ENCODE data around the gene P2RY2. TPM values are rescaled to one million over a fixed set of nuclear protein-coding genes. Genes with fewer than 3 reads are reported as not detected.

P2RY2 gene
- total RNA-seq, 1 experiment from 2014 or later = 2.9 TPM

DNA sequence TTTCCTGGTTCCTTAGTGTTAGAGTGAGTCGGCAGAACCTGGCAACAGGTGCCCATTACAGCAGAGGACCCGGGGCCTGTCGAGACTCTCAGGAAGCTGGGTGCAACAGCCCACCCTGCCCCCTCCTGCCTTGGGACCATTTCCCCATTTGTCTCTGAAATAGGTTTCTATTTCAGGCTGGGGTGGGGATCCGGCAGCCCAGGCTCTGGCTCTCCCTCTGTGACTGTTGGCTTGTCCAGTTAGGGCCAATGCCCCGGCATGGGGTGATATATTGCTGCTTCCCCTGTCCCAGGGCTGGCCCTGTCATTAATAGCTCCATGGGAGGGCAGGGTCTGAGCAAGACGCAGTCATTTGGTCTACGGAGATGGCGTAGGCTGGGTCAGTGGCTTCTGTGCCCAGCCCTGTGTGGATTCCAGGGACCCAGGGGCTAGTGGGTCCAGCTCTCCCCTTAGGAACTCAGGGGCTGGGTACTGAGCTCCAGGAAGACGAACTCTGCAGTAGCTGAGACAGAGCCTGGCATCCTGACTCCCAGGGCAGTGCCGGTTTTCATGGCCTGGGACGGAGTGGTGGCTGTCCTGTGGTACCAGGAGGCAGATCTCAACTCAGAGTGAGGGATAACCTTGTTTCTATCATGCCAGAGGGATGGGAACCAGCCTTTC lies 56.8 kb downstream of the P2RY2 start:
- H3K27me3 ChIP-seq (ENCODE audit: insufficient read depth, low read length) = no peaks in the 10 kb centered on the region
- H3K79me2 ChIP-seq (ENCODE audit: insufficient read depth, low read length) = no peaks in the 10 kb centered on the region
- no peak for ATAC-seq
- H3K36me3 ChIP-seq (ENCODE audit: control insufficient read depth in 1 of 2, insufficient read depth in 2 of 2, low read length in 2 of 2) = no peaks in the 10 kb centered on the region
- no TSS peak for BruUV-seq (replicated peaks)
- DNase-seq (ENCODE audit: low read depth, low spot score) = no peak
- H3K9me3 ChIP-seq (ENCODE audit: control insufficient read depth in 1 of 2, insufficient read depth in 1 of 2, low read depth in 1 of 2, low read length in 2 of 2) = no peaks in the 10 kb centered on the region
- H3K4me3 ChIP-seq (replicated peaks in 1 of 2; ENCODE audit: low read depth in 1 of 2, low read length in 2 of 2) = no peak overlapping the region
- ChIA-PET POLR2A (no interaction called here), CTCF (interaction anchor here (1.2 kb wide), 1 partner anchor 14 kb away, joined by 8 read pairs; no protein-coding TSS in a partner anchor), RAD21 (ENCODE audit: low non-redundant PET in 1 of 2, low total read pairs in 2 of 2, uncharacterized antibody in 2 of 2, unreplicated experiment in 2 of 2) (no interaction called here)
- intact Hi-C loops (cut with micrococcal nuclease) = no loop called here
- no peak for TF ChIP-seq ATF3 (IDR thresholded peaks at IDR 0.05)
- no peak for TF ChIP-seq ZNF274 (IDR thresholded peaks at IDR 0.05; ENCODE audit: low read depth, low read length)
- no peak for TF ChIP-seq YY1 (IDR thresholded peaks at IDR 0.05; ENCODE audit: extremely low read depth, insufficient replicate concordance, low read depth, low read length)
- TF ChIP-seq EZH2 (IDR thresholded peaks at IDR 0.05) = no peak
- no peak overlapping the region for H3K4me2 ChIP-seq (ENCODE audit: low read length)
- no peak overlapping the region for H3K9ac ChIP-seq (ENCODE audit: low read length)
- peaks cover 0 to 9% of the 10 kb centered on the region in 2 experiments; a peak in 2 of 4 replicates for H3K4me1 ChIP-seq (ENCODE audit: control insufficient read depth in 1 of 2, insufficient read depth in 2 of 2, low read length in 2 of 2)
- H3K27ac ChIP-seq (ENCODE audit: low read depth, low read length) = no peak overlapping the region
- H4K20me1 ChIP-seq (ENCODE audit: insufficient read depth) = no peaks in the 10 kb centered on the region
- no peak overlapping the region for H2AFZ ChIP-seq (ENCODE audit: low read depth, low read length, poor library complexity, severe bottlenecking)
- H3K9me2 ChIP-seq (ENCODE audit: insufficient read depth) = no peaks in the 10 kb centered on the region

- TF ChIP-seq JUND (IDR thresholded peaks at IDR 0.05) (no peak), CBX3 (IDR thresholded peaks at IDR 0.05; ENCODE audit: low read depth) (no peak), FOSL1 (IDR thresholded peaks at IDR 0.05; ENCODE audit: low read depth) (no peak), TCF7L2 (IDR thresholded peaks at IDR 0.05; ENCODE audit: borderline replicate concordance, extremely low read depth, insufficient read depth, insufficient read length) (no peak), SRF (IDR thresholded peaks at IDR 0.05; ENCODE audit: low read depth) (no peak), EZH2 (IDR thresholded peaks at IDR 0.05) (no peak), ELF1 (IDR thresholded peaks at IDR 0.05; ENCODE audit: borderline replicate concordance, low read depth) (no peak), RAD21 (IDR thresholded peaks at IDR 0.05; ENCODE audit: low read depth) (no peak), POLR2A (IDR thresholded peaks at IDR 0.05; ENCODE audit: borderline replicate concordance, extremely low read depth, insufficient read depth, insufficient read length) (no peak), CEBPB (IDR thresholded peaks at IDR 0.05; ENCODE audit: low read depth) (no peak), ZNF274 (IDR thresholded peaks at IDR 0.05; ENCODE audit: low read depth, low read length) (no peak), EZH2phosphoT487 (IDR thresholded peaks at IDR 0.05; ENCODE audit: borderline replicate concordance) (no peak), MAX (IDR thresholded peaks at IDR 0.05) (no peak), REST (IDR thresholded peaks at IDR 0.05; ENCODE audit: low read depth) (no peak), EGR1 (IDR thresholded peaks at IDR 0.05; ENCODE audit: low read depth) (no peak), ZFX (IDR thresholded peaks at IDR 0.05) (no peak), YY1 (IDR thresholded peaks at IDR 0.05; ENCODE audit: extremely low read depth, insufficient replicate concordance, low read depth, low read length) (no peak)
- Histone ChIP-seq H4K20me1 (ENCODE audit: insufficient read depth) (no peaks in the 10 kb centered on the region), H3K9me2 (ENCODE audit: insufficient read depth) (no peaks in the 10 kb centered on the region), H3K9me3 (ENCODE audit: control insufficient read depth in 1 of 2, insufficient read depth in 1 of 2, low read depth in 1 of 2, low read length in 2 of 2) (no peaks in the 10 kb centered on the region), H3K9ac (ENCODE audit: low read length) (no peak overlapping the region), H3K27ac (ENCODE audit: low read depth, low read length) (no peak overlapping the region), H3K4me2 (ENCODE audit: low read length) (no peak overlapping the region), H3K36me3 (ENCODE audit: control insufficient read depth in 1 of 2, insufficient read depth in 2 of 2, low read length in 2 of 2) (no peaks in the 10 kb centered on the region), H3K79me2 (ENCODE audit: insufficient read depth, low read length) (no peaks in the 10 kb centered on the region), H2AFZ (ENCODE audit: low read depth, low read length, poor library complexity, severe bottlenecking) (no peak overlapping the region), H3K27me3 (ENCODE audit: insufficient read depth, low read length) (no peaks in the 10 kb centered on the region), H3K4me1 (ENCODE audit: control insufficient read depth in 1 of 2, insufficient read depth in 2 of 2, low read length in 2 of 2) (peaks cover 0 to 9% of the 10 kb centered on the region in 2 experiments; a peak in 2 of 4 replicates), H3K4me3 (replicated peaks in 1 of 2; ENCODE audit: low read depth in 1 of 2, low read length in 2 of 2) (no peak overlapping the region)
- BruUV-seq (replicated peaks) = no TSS peak
- intact Hi-C loops (cut with micrococcal nuclease) = no loop called here
- ChIA-PET CTCF (no interaction called here), POLR2A (no interaction called here), RAD21 (ENCODE audit: low non-redundant PET in 1 of 2, low total read pairs in 2 of 2, uncharacterized antibody in 2 of 2, unreplicated experiment in 2 of 2) (no interaction called here)
- ATAC-seq (no peak), DNase-seq (ENCODE audit: low read depth, low spot score) (no peak)
Observed at GRCh38 chr11:73275381-73275750, 57.3 kb downstream of the P2RY2 start.

All from HCT116 (cell line).